HUES48 (cell line): Measurements from ENCODE around the gene VGLL3.

Source experiments
- H3K27ac ChIP-seq: one replicate; pipeline ENCODE4 v1.7.0; 2013; ENCODE audit warnings: low read depth, low read length, inconsistent platforms
- H3K27me3 ChIP-seq: 2 replicates; pipeline ENCODE4 v1.6.1; 2013; ENCODE audit warnings: mild to moderate bottlenecking, low read length; ENCODE audit not compliant: control insufficient read depth, insufficient read depth
- H3K36me3 ChIP-seq: 2 replicates; pipeline ENCODE4 v1.6.1; 2013; ENCODE audit warnings: low read length; ENCODE audit not compliant: control insufficient read depth, insufficient read depth
- H3K4me1 ChIP-seq: 2 replicates; pipeline ENCODE4 v1.6.1; 2013; ENCODE audit warnings: mild to moderate bottlenecking, low read length; ENCODE audit not compliant: control insufficient read depth, insufficient read depth
- H3K4me3 ChIP-seq: 2 replicates; pipeline ENCODE4 v1.5.1; 2013; ENCODE audit warnings: mild to moderate bottlenecking, low read depth, low read length
- H3K9ac ChIP-seq: 2 replicates; pipeline ENCODE4 v1.6.1; 2013; ENCODE audit warnings: mild to moderate bottlenecking, low read depth, low read length, moderate library complexity
- H3K9me3 ChIP-seq: 2 replicates; pipeline ENCODE4 v1.6.1; 2013; ENCODE audit warnings: low read length; ENCODE audit not compliant: control insufficient read depth, insufficient read depth

Gene VGLL3

GRCh38 chr3:86950717-86951116 is 40.2 kb downstream of the VGLL3 start:
- H3K4me3 ChIP-seq: no peak overlapping the region
- no peak overlapping the region for H3K9ac ChIP-seq
- no peak overlapping the region for H3K27ac ChIP-seq
- H3K27me3 ChIP-seq: no peaks in the 10 kb centered on the region
- H3K36me3 ChIP-seq: no peaks in the 10 kb centered on the region
- no peaks in the 10 kb centered on the region for H3K9me3 ChIP-seq
- H3K4me1 ChIP-seq: peaks cover 30% of the 10 kb centered on the region; the same call in 1 of the 2 replicates

- H3K36me3 ChIP-seq: no peaks in the 10 kb centered on the region
- peaks cover 30% of the 10 kb centered on the region; the same call in 1 of the 2 replicates for H3K4me1 ChIP-seq
- no peaks in the 10 kb centered on the region for H3K9me3 ChIP-seq
- no peak overlapping the region; the same call in 1 of the 2 replicates for H3K4me3 ChIP-seq
- no peaks in the 10 kb centered on the region for H3K27me3 ChIP-seq
- no peak overlapping the region for H3K9ac ChIP-seq
- no peak overlapping the region for H3K27ac ChIP-seq
Observed at GRCh38 chr3:86949850-86950249, 41.1 kb downstream of the VGLL3 start.

- Histone ChIP-seq H3K4me3 (no peak overlapping the region), H3K27me3 (no peaks in the 10 kb centered on the region), H3K4me1 (peaks cover 21% of the 10 kb centered on the region; the same call in 1 of the 2 replicates), H3K9ac (no peak overlapping the region), H3K36me3 (no peaks in the 10 kb centered on the region), H3K27ac (peak overlapping the region; percentile 12), H3K9me3 (no peaks in the 10 kb centered on the region)
Observed at GRCh38 chr3:86948822-86949221, 42.1 kb downstream of the VGLL3 start.

GRCh38 chr3:86942206-86942605 is 48.7 kb downstream of the VGLL3 start:
- Histone ChIP-seq H3K9me3 (no peaks in the 10 kb centered on the region), H3K36me3 (no peaks in the 10 kb centered on the region)

DNA sequence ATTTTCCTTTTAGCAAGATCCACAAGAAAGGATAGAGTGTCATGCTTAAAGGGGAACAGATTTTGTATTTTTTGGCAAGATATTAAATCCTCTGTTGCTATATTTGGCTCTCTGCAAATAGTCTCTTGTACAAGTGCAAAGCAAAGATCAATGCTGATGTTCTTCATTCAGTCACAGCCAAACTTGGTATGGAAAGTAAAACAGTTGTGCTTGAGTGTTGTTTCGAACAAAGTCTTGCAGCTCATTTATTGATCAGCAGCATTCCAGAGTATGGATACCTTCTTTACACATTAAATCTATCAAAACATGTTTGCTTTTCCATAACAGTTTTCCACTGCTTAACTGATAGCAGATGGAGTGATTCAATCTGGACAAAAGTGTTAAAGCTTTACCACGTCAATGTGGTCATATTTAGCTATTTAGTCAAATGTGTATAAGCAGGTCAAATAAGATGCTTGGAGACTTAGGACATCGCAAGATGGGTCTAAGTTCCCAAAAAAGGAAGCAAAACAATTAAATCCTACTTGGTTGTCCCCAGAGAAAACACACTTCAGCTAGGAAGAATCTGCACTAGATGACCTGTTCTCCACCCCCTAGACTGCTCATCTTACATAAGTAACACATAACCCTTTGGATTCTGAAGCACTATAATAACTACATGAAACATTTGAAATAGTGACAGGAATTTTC is 52.4 kb downstream of the VGLL3 start:
- H3K27ac ChIP-seq: no peak overlapping the region
- no peak overlapping the region for H3K4me3 ChIP-seq
- H3K9ac ChIP-seq: no peak overlapping the region
- H3K4me1 ChIP-seq: no peaks in the 10 kb centered on the region
- no peaks in the 10 kb centered on the region for H3K36me3 ChIP-seq
- no peaks in the 10 kb centered on the region for H3K9me3 ChIP-seq
- H3K27me3 ChIP-seq: no peaks in the 10 kb centered on the region

More at GRCh38 chr3:86942206-86942605, 48.7 kb downstream of the VGLL3 start:
- Histone ChIP-seq H3K4me3 (no peak overlapping the region), H3K9ac (no peak overlapping the region), H3K4me1 (no peaks in the 10 kb centered on the region), H3K27ac (no peak overlapping the region), H3K27me3 (no peaks in the 10 kb centered on the region)

- H3K9me3 ChIP-seq: no peaks in the 10 kb centered on the region
- no peak overlapping the region for H3K9ac ChIP-seq
- H3K27ac ChIP-seq: no peak overlapping the region
- no peaks in the 10 kb centered on the region for H3K27me3 ChIP-seq
- no peaks in the 10 kb centered on the region for H3K36me3 ChIP-seq
- H3K4me3 ChIP-seq: no peak overlapping the region
- H3K4me1 ChIP-seq: no peaks in the 10 kb centered on the region
Observed at GRCh38 chr3:86937306-86937791, 53.6 kb downstream of the VGLL3 start.

GRCh38 chr3:86934851-86935250 is 56.1 kb downstream of the VGLL3 start:
- H3K9ac ChIP-seq: no peak overlapping the region
- H3K36me3 ChIP-seq: no peaks in the 10 kb centered on the region
- H3K27ac ChIP-seq: no peak overlapping the region
- H3K9me3 ChIP-seq: no peaks in the 10 kb centered on the region
- no peaks in the 10 kb centered on the region for H3K27me3 ChIP-seq
- H3K4me3 ChIP-seq: no peak overlapping the region
- no peaks in the 10 kb centered on the region for H3K4me1 ChIP-seq

- no peak overlapping the region for H3K4me3 ChIP-seq
- H3K4me1 ChIP-seq: peaks cover 3% of the 10 kb centered on the region; the same call in 1 of the 2 replicates
- H3K9me3 ChIP-seq: no peaks in the 10 kb centered on the region
- H3K9ac ChIP-seq: no peak overlapping the region
- H3K27ac ChIP-seq: no peak overlapping the region
- H3K36me3 ChIP-seq: no peaks in the 10 kb centered on the region
- no peaks in the 10 kb centered on the region for H3K27me3 ChIP-seq
Observed at GRCh38 chr3:86930831-86931230, 60.1 kb downstream of the VGLL3 start.

DNA sequence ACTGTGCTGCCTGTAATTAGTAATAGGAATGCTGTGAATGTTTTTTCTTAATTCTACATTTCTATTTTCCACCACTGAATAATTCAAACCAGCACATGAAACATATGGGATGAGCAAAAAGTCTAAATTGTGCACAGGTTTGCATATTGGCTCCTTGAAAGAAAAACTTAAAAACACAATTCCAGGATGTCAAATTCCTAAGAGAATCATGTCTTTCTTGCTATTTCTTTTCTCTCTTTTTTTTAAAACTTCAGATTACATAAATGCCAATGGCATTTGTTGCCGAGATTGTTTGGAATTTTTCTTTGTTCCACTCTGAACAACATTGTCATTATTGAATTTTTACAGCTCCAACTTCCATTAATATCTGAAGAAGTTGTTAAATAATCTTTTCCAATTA is 60.8 kb downstream of the VGLL3 start:
- Histone ChIP-seq H3K27ac (no peak overlapping the region), H3K4me1 (peaks cover 6% of the 10 kb centered on the region), H3K9ac (no peak overlapping the region), H3K36me3 (no peaks in the 10 kb centered on the region), H3K9me3 (no peaks in the 10 kb centered on the region), H3K27me3 (no peaks in the 10 kb centered on the region), H3K4me3 (no peak overlapping the region)

DNA sequence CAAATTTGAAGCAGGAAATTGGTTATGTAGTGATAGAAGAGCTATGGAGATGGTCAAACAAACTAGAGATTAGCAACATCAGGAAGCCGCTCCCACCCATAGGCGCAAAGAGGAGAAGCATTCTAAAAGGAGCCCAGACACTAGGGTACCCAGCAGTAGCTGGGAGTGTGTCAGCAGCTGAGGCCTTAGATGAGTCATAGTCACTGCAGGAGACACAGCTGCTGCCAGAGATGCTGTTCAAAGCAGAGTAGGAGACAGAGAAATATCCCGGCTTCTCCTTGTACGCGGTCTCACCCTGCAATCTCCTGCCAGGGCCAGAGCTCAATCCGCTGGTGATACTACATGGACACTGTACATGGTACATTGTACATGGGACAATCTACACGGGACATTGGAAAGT is 61.9 kb downstream of the VGLL3 start:
- Histone ChIP-seq H3K4me3 (no peak overlapping the region), H3K9me3 (no peaks in the 10 kb centered on the region), H3K27ac (no peak overlapping the region), H3K4me1 (peaks cover 16% of the 10 kb centered on the region), H3K36me3 (no peaks in the 10 kb centered on the region), H3K9ac (no peak overlapping the region), H3K27me3 (no peaks in the 10 kb centered on the region)

DNA sequence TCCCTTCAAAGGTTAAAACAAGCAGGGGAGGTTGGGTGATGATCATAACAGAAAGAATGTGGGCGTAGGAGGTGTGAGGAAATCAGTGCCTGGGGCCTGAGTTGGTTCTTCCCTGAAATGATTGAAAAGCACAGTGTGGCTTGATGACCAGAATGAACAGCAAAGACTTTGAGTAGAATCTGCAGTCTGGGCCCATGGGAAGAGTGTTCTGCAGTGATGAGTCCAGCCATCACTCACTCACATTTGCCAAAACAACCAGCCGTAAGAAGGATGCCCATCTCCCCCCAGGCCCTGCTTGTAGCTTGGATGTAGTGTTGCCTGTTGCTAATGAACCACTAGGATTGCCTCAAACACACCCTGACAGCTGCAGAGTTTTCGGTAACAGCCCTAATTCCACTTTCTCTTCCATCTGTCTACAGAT is 67.9 kb downstream of the VGLL3 start:
- H3K9me3 ChIP-seq: no peaks in the 10 kb centered on the region
- H3K4me1 ChIP-seq: peaks cover 23% of the 10 kb centered on the region
- H3K9ac ChIP-seq: no peak overlapping the region
- H3K27ac ChIP-seq: no peak overlapping the region
- no peaks in the 10 kb centered on the region for H3K27me3 ChIP-seq
- no peak overlapping the region for H3K4me3 ChIP-seq
- no peaks in the 10 kb centered on the region for H3K36me3 ChIP-seq
